Ascending aorta (tissue), 2 donors: ENCODE measurements around the gene STRBP. TPM values are rescaled to one million over a fixed set of nuclear protein-coding genes. Genes with fewer than 3 reads are reported as not detected.
"Not testable (repeated sequence)": the region's sequence is repeated elsewhere in the genome, so short reads cannot be mapped to it uniquely, and the experiment has no call there.

Experiments used
- DNase-seq, 2 donors: peaks; one replicate each; pipeline ENCODE4 v3.0.0-alpha.2; 2019; ENCODE audit warnings: low spot score in 2 of 2
- H3K27ac ChIP-seq, 2 donors: fragments of 200-600 bp; sonication (generic); one replicate each; pipeline ENCODE4 v1.5.1; 2016 to 2017; ENCODE audit warnings: mild to moderate bottlenecking in 1 of 2
- H3K27me3 ChIP-seq: fragments of 200-600 bp; sonication (generic); one replicate; pipeline ENCODE4 v1.5.1; 2017
- H3K36me3 ChIP-seq, 2 donors: fragments of 200-600 bp; sonication (generic); one replicate each; pipeline ENCODE4 v1.5.1; 2016
- H3K4me1 ChIP-seq, 2 donors: fragments of 200-600 bp; sonication (generic); one replicate each; pipeline ENCODE4 v1.5.1; 2016 to 2017; ENCODE audit warnings: mild to moderate bottlenecking in 1 of 2
- H3K4me3 ChIP-seq, 2 donors: fragments of 200-600 bp; sonication (generic); one replicate each; pipeline ENCODE4 v1.5.1; 2016 to 2017; ENCODE audit warnings: mild to moderate bottlenecking in 1 of 2
- H3K9me3 ChIP-seq, 2 donors: fragments of 200-600 bp; sonication (generic); one replicate each; pipeline ENCODE4 v1.5.1; 2016
- CTCF ChIP-seq, 3 experiments: fragments of 200-600 bp in 2 of 3; fragments of 450-650 bp in 1 of 3; sonication (generic) in 2 of 3; IDR thresholded peaks; one replicate each; pipeline ENCODE4 v1.5.1; 2016 to 2019; ENCODE audit warnings: antibody characterized with exemption in 3 of 3, mild to moderate bottlenecking in 1 of 3, moderate library complexity in 1 of 3
- intact Hi-C: fragments of 100-400 bp; cut with DNase I; formaldehyde crosslinking; loops from one replicate; pipeline ENCODE4 v1.15.1; 2023
- total RNA-seq: library from RNA; depleted of rRNA; stranded (reverse); fragments of >200 nt; gene quantifications from one replicate; pipeline ENCODE4 v1.1.0, GENCODE V29; 2016

STRBP gene
- total RNA-seq, 1 donor from 2014 or later = 0.43 TPM

GRCh38 chr9:123302348-123303214 lies 34.2 kb upstream of the STRBP start:
- Histone ChIP-seq H3K27me3 (no peaks in the 10 kb centered on the region), H3K27ac (no peak overlapping the region), H3K36me3 (no peaks in the 10 kb centered on the region), H3K4me3 (no peak overlapping the region), H3K4me1 (no peaks in the 10 kb centered on the region), H3K9me3 (no peaks in the 10 kb centered on the region)
- intact Hi-C loops = no loop called here
- DNase-seq = no peak
- TF ChIP-seq CTCF (IDR thresholded peaks at IDR 0.05) = no peak

- DNase-seq, H3K27ac ChIP-seq, H3K9me3 ChIP-seq, H3K27me3 ChIP-seq, intact Hi-C loops, H3K4me3 ChIP-seq, H3K4me1 ChIP-seq, H3K36me3 ChIP-seq: not testable (repeated sequence)
Measured at GRCh38 chr9:123301936-123302335, 33.5 kb upstream of the STRBP start.

DNA sequence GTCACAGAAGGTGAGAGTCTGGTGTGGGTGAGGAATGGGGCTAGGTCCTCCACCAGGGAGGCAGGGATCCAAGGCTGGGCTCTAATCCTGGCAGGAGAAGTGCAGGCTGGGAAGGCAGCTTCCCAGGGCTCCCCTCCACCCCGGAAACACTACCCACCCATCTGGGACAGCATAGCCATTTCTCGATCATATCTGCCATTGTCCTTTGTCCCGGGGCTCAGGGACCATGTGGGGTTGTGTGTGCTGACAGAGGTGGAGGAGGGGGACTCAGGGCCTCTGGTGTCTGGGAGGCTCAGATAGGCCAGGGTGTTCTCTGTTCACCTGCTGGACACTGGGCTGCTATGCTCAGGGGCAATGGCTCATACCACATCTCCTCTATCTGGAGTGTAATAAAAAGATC lies 32.2 kb upstream of the STRBP start:
- Histone ChIP-seq H3K36me3 (no peaks in the 10 kb centered on the region), H3K4me3 (no peak overlapping the region), H3K27me3 (no peaks in the 10 kb centered on the region), H3K27ac (no peak overlapping the region), H3K9me3 (no peaks in the 10 kb centered on the region), H3K4me1 (no peaks in the 10 kb centered on the region)
- TF ChIP-seq CTCF (IDR thresholded peaks at IDR 0.05) = no peak
- DNase-seq = no peak
- intact Hi-C loops = no loop called here

DNA sequence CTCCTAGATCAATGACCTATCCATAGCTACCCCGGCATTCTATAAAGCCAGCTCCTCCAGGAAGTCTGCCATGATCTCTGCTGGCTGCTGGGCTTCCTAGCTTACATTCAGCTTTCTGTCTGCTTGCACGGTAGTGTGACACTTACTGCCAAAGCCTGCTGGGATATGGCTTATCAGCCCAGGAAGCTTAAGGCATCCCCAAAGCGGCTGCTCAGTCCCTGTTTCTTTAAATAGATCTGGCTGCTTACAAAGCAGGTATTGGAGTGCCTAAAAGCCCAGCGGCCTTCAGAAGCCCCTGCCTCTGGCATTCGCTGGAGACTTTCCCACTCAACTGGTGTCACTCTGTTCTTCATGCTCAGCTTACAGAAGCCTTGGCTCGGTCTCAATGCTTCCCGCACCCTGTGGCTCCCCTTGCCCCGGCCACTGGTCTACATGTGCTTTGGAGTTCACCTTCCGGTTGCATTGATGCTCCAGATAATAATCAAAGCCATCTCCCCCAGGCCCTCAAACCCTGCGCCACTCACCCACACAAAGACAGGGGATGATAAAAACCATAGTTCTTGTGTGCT lies 31.3 kb upstream of the STRBP start:
- no peaks in the 10 kb centered on the region for H3K9me3 ChIP-seq
- no peaks in the 10 kb centered on the region for H3K27me3 ChIP-seq
- no peaks in the 10 kb centered on the region for H3K36me3 ChIP-seq
- H3K4me1 ChIP-seq = no peaks in the 10 kb centered on the region
- DNase-seq = no peak
- no peak for TF ChIP-seq CTCF (IDR thresholded peaks at IDR 0.05)
- intact Hi-C loops = no loop called here
- no peak overlapping the region for H3K4me3 ChIP-seq
- H3K27ac ChIP-seq = no peak overlapping the region

DNA sequence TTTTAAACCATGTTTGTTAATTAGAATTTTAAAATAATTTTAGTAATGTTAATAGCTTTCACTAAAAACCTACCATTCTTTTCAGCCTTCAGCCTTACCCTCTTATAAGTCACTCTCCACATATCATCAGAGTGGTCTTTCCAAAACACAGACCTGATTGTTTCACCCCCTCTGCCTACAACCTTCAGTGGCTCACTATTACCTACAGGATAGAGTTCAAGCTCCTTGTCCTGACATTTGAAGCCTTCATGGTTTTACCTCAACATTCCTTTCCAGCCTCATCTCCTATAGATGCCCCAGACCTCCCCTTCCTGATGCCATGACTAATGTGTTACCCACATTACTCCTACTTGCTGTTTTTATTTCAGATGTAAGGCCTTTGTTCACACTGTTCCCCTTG lies 27.8 kb upstream of the STRBP start:
- Histone ChIP-seq H3K27me3 (no peaks in the 10 kb centered on the region), H3K9me3 (no peaks in the 10 kb centered on the region), H3K36me3 (no peaks in the 10 kb centered on the region), H3K4me3 (no peak overlapping the region), H3K4me1 (no peaks in the 10 kb centered on the region), H3K27ac (no peak overlapping the region)
- DNase-seq = no peak
- TF ChIP-seq CTCF (IDR thresholded peaks at IDR 0.05) = no peak
- intact Hi-C loops = no loop called here

DNA sequence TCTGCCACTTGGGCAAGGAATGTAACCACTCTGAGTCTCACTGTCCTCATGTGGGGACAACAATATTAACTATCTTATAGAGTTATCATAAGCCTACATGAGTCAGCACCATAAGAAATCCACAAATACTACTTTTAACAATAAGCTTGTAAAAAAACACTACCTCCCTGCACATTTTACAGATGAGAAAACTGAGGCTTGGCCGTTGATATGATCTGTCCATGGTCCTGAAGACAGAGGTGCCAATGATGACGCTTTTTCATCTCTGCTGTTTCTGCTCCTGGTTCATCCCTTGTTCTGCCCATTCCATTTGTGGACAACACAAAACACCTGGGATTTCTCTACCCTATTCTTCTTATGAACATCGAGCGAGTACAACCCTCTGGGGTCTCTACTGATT lies 23.4 kb upstream of the STRBP start:
- intact Hi-C loops = no loop called here
- no peak for TF ChIP-seq CTCF (IDR thresholded peaks at IDR 0.05)
- H3K9me3 ChIP-seq = no peaks in the 10 kb centered on the region

More for the DNA sequence above, 23.4 kb upstream of the STRBP start:
- Histone ChIP-seq H3K36me3 (no peaks in the 10 kb centered on the region), H3K4me3 (no peak overlapping the region), H3K27me3 (no peaks in the 10 kb centered on the region), H3K27ac (no peak overlapping the region), H3K4me1 (no peaks in the 10 kb centered on the region)
- DNase-seq = no peak
